ENCODE results near the gene ILDR2.

ILDR2 gene

GRCh38 chr1:166944186-166944967 is 31.0 kb downstream of the ILDR2 start:
- DNase-seq (ENCODE audit: low read depth) = no peak
- TF ChIP-seq, protein P1, sequence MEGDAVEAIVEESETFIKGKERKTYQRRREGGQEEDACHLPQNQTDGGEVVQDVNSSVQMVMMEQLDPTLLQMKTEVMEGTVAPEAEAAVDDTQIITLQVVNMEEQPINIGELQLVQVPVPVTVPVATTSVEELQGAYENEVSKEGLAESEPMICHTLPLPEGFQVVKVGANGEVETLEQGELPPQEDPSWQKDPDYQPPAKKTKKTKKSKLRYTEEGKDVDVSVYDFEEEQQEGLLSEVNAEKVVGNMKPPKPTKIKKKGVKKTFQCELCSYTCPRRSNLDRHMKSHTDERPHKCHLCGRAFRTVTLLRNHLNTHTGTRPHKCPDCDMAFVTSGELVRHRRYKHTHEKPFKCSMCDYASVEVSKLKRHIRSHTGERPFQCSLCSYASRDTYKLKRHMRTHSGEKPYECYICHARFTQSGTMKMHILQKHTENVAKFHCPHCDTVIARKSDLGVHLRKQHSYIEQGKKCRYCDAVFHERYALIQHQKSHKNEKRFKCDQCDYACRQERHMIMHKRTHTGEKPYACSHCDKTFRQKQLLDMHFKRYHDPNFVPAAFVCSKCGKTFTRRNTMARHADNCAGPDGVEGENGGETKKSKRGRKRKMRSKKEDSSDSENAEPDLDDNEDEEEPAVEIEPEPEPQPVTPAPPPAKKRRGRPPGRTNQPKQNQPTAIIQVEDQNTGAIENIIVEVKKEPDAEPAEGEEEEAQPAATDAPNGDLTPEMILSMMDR (IDR thresholded peaks at IDR 0.05; ENCODE audit: insufficient read depth, low read depth, low read length, missing control alignments) = no peak

GRCh38 chr1:166939741-166940375 is 35.5 kb downstream of the ILDR2 start:
- TF ChIP-seq, protein P1 (IDR thresholded peaks at IDR 0.05; ENCODE audit: insufficient read depth, low read depth, low read length, missing control alignments) = no peak
- H3K4me3 ChIP-seq (ENCODE audit: low read length) = no peak overlapping the region
- no peak for DNase-seq (ENCODE audit: low read depth)

More at GRCh38 chr1:166944186-166944967, 31.0 kb downstream of the ILDR2 start:
- H3K4me3 ChIP-seq (ENCODE audit: low read length) = no peak overlapping the region

- no peak overlapping the region for H3K4me3 ChIP-seq (ENCODE audit: low read length)
- no peak for DNase-seq (ENCODE audit: low read depth)
- TF ChIP-seq, protein P1 (IDR thresholded peaks at IDR 0.05; ENCODE audit: insufficient read depth, low read depth, low read length, missing control alignments) = no peak
These were observed 37.4 kb downstream of the ILDR2 start for GRCh38 chr1:166937962-166938361.

DNA sequence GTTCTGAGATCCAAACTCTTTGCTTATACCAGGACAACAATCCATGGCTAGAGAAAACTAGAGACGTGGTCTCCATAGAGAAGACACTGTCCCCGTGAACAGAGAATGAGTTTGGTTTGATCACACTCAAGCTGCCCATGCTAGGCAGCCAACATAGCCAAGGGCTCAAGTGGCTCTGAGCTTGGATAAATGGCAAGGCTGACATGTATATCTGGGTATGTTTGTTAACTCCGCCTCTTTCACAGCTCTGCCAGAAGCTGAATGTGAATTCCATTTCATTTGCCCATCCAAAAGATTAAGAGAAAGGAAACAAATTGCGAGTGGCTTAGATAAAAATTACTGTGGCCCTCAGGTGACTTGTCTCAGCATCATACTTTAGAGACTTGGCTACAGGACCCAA is 38.0 kb downstream of the ILDR2 start:
- no peak overlapping the region for H3K4me3 ChIP-seq (ENCODE audit: low read length)
- DNase-seq (ENCODE audit: low read depth) = no peak
- TF ChIP-seq, protein P1 (IDR thresholded peaks at IDR 0.05; ENCODE audit: insufficient read depth, low read depth, low read length, missing control alignments) = no peak

- no peak for DNase-seq (ENCODE audit: low read depth)
- H3K4me3 ChIP-seq (ENCODE audit: low read length) = no peak overlapping the region
- TF ChIP-seq, protein P1 (IDR thresholded peaks at IDR 0.05; ENCODE audit: insufficient read depth, low read depth, low read length, missing control alignments) = no peak
These were observed 41.7 kb downstream of the ILDR2 start for GRCh38 chr1:166933633-166934032.

DNA sequence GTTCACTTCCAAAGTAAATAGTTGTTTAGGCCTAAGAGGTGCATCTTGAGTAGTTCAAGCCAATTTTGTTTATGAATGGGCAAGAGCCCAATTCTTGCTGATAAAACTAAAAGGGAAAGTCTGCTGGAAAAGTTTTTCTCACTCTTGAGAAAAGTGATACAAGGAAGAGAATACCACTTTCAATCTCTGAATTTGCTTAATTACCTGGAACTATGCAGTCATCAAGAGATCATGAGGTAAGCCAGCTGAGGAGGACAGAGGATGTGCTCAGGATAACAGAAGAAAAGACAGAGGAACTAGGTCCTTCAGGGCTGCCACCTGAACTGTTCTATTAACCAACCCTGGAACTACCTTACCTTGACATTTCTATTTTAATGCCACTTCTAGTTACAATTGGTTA is 42.2 kb downstream of the ILDR2 start:
- DNase-seq (ENCODE audit: low read depth) = no peak
- TF ChIP-seq, protein P1 (IDR thresholded peaks at IDR 0.05; ENCODE audit: insufficient read depth, low read depth, low read length, missing control alignments) = no peak
- H3K4me3 ChIP-seq (ENCODE audit: low read length) = no peak overlapping the region

Data from epithelial cell of esophagus (primary cell).